Measurements from ENCODE around the gene DPF3. TPM values are rescaled to one million over a fixed set of nuclear protein-coding genes. Genes with fewer than 3 reads are reported as not detected.

The DPF3 gene
- total and polyA plus RNA-seq, 2 of the 13 experiments (the other 11 are each of a cell fraction or from before 2014, with no cell fraction given), result 0.09 to 0.60 TPM

DNA sequence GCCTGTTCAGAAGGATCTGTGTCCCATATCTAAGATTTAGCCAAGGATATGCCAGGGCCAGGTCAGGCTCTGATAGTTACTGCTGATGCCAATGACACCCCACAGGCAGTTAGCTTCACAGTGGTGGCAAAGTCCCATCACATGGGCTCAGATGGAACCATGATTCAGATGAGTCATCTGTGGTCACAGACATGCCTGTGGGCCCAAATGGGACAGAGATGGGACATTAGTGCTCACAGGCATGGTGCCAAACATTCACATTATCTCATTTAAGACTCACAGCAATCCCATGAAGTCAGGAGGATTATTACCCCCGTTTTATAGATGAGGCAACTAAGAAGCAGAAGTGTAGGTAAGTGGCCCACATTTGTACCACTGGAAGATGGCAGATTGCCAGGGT lies 207.8 kb downstream of the DPF3 start:
- ATAC-seq, result no peak
- Histone ChIP-seq H3K9ac (ENCODE audit: insufficient read depth, low read depth, low read length) (no peak overlapping the region), H3K27ac (ENCODE audit: extremely low read length, insufficient read depth, low read length) (no peak overlapping the region), H3K79me2 (ENCODE audit: insufficient read depth, low read length) (no peaks in the 10 kb centered on the region), H3K27me3 (ENCODE audit: control insufficient read depth in 1 of 2, insufficient read depth in 2 of 2, low read length in 2 of 2) (peaks cover 0 to 4% of the 10 kb centered on the region in 2 experiments; a peak in 2 of 5 replicates), H2AFZ (ENCODE audit: low read length) (no peak overlapping the region), H3K4me2 (ENCODE audit: low read depth, low read length) (no peak overlapping the region), H3K4me3 (replicated peaks in 1 of 3; ENCODE audit: insufficient read depth in 1 of 3, low read depth in 2 of 3, low read length in 3 of 3) (no peak overlapping the region), H3K9me3 (ENCODE audit: low read length) (no peaks in the 10 kb centered on the region), H4K20me1 (ENCODE audit: insufficient read depth, low read length) (no peaks in the 10 kb centered on the region), H3K4me1 (ENCODE audit: insufficient read depth, low read length) (no peaks in the 10 kb centered on the region), H3K36me3 (replicated peaks in 1 of 2; ENCODE audit: control insufficient read depth in 1 of 2, insufficient read depth in 2 of 2, low read length in 2 of 2) (no peaks in the 10 kb centered on the region)
- intact Hi-C loops (cut with micrococcal nuclease; ENCODE audit: unreplicated experiment) (no loop called here), in situ Hi-C loops (cut with HindIII; ENCODE audit: extremely low pct_ligation_motif_present, low pct_unique_long_range_greater_than_20kb) (no loop called here)
- BruUV-seq (replicated peaks), result no TSS peak
- CTCF ChIA-PET (ENCODE audit: low intra/inter-chr PET ratio, low total read pairs), result no interaction called here
- no peak for DNase-seq (ENCODE audit: low spot score)
- no peak for FAIRE-seq
- WGBS (ENCODE audit: low lambda C conversion rate), result 0% methylated on average over 1 of the region's 1 CpG
- POLR2A ChIA-PET, result no interaction called here
- TF ChIP-seq CEBPG (CRISPR knock-in tag; IDR thresholded peaks at IDR 0.05) (no peak), THYN1 (CRISPR knock-in tag; IDR thresholded peaks at IDR 0.05; ENCODE audit: borderline replicate concordance, low read depth) (no peak), IKZF4 (CRISPR knock-in tag; IDR thresholded peaks at IDR 0.05; ENCODE audit: borderline replicate concordance, low read depth, not compliant biosample characterization) (no peak), FOXA1 (IDR thresholded peaks at IDR 0.05) (no peak), FOXA1 (CRISPR knock-in tag; IDR thresholded peaks at IDR 0.05) (no peak), FOSL2 (CRISPR knock-in tag; IDR thresholded peaks at IDR 0.05) (no peak), ELF3 (CRISPR knock-in tag; IDR thresholded peaks at IDR 0.05) (no peak), AHDC1 (CRISPR knock-in tag; IDR thresholded peaks at IDR 0.05; ENCODE audit: borderline replicate concordance) (no peak), ZMYM2 (CRISPR knock-in tag; IDR thresholded peaks at IDR 0.05) (no peak), ZNF460 (CRISPR knock-in tag; IDR thresholded peaks at IDR 0.05; ENCODE audit: borderline replicate concordance) (no peak), ZNF639 (CRISPR knock-in tag; conservative IDR thresholded peaks at IDR 0.05) (no peak), KLF15 (CRISPR knock-in tag; IDR thresholded peaks at IDR 0.05; ENCODE audit: borderline replicate concordance) (no peak), ZNF451 (CRISPR knock-in tag; IDR thresholded peaks at IDR 0.05) (no peak), SP2 (CRISPR knock-in tag; IDR thresholded peaks at IDR 0.05) (no peak), GATAD2A (CRISPR knock-in tag; IDR thresholded peaks at IDR 0.05) (no peak), ZNF567 (CRISPR knock-in tag; IDR thresholded peaks at IDR 0.05; ENCODE audit: borderline replicate concordance) (no peak)
- TF ChIP-seq, protein P1, sequence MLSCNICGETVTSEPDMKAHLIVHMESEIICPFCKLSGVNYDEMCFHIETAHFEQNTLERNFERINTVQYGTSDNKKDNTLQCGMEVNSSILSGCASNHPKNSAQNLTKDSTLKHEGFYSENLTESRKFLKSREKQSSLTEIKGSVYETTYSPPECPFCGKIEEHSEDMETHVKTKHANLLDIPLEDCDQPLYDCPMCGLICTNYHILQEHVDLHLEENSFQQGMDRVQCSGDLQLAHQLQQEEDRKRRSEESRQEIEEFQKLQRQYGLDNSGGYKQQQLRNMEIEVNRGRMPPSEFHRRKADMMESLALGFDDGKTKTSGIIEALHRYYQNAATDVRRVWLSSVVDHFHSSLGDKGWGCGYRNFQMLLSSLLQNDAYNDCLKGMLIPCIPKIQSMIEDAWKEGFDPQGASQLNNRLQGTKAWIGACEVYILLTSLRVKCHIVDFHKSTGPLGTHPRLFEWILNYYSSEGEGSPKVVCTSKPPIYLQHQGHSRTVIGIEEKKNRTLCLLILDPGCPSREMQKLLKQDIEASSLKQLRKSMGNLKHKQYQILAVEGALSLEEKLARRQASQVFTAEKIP (CRISPR knock-in tag; IDR thresholded peaks at IDR 0.05; ENCODE audit: borderline replicate concordance), result no peak
- TF ChIP-seq, protein P2, sequence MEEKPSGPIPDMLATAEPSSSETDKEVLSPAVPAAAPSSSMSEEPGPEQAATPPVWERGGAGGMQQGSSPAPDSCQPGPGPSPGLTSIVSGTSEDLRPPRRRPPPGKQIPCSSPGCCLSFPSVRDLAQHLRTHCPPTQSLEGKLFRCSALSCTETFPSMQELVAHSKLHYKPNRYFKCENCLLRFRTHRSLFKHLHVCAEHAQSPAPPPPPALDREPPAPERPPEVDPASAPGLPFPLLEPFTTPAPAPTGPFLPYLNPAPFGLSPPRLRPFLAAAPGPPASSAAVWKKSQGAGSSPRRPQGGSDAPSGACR (CRISPR knock-in tag; IDR thresholded peaks at IDR 0.05), result no peak
